CD4-positive, alpha-beta memory T cell (primary cell): ENCODE data around the gene A3GALT2. TPM values are rescaled to one million over a fixed set of nuclear protein-coding genes. Genes with fewer than 3 reads are reported as not detected.

ENCODE experiments used
- CTCF ChIA-PET: fragments of 350-600 bp; sonication (Branson Sonifier 250); formaldehyde crosslinking; loops from one replicate; lab custom pipeline; 2021; ENCODE audit warnings: inconsistent platforms; ENCODE audit not compliant: partially characterized antibody; lab: Charles Lee
- POLR2A ChIA-PET: fragments of 350-600 bp; sonication (Branson Sonifier 250); formaldehyde crosslinking; loops from one replicate; lab custom pipeline; 2021; ENCODE audit not compliant: partially characterized antibody; lab: Charles Lee
- DNase-seq, 5 donors: peaks; one replicate each; pipeline versions ENCODE4 v3.0.0 to v3.0.0-alpha.2; 2020 to 2022; ENCODE audit warnings: mixed read lengths in 1 of 5
- H3K27ac ChIP-seq: one replicate; pipeline ENCODE4 v1.7.0; 2013; ENCODE audit warnings: low read depth, low read length
- H3K27me3 ChIP-seq: 2 replicates; pipeline ENCODE4 v1.7.0; 2013; ENCODE audit warnings: mild to moderate bottlenecking, low read length, moderate library complexity; ENCODE audit not compliant: insufficient read depth
- H3K36me3 ChIP-seq: 2 replicates; pipeline ENCODE4 v1.7.0; 2013; ENCODE audit warnings: mild to moderate bottlenecking, low read length, moderate library complexity; ENCODE audit not compliant: insufficient read depth
- H3K4me1 ChIP-seq: 2 replicates; pipeline ENCODE4 v1.7.0; 2013; ENCODE audit warnings: mild to moderate bottlenecking, low read length, moderate library complexity; ENCODE audit not compliant: insufficient read depth
- H3K4me3 ChIP-seq, 2 donors: one replicate each; pipeline ENCODE4 v1.7.0; 2013; ENCODE audit warnings: low read length in 2 of 2, mild to moderate bottlenecking in 1 of 2
- H3K9me3 ChIP-seq, 2 donors: one replicate each; pipeline ENCODE4 v1.7.0; 2013; ENCODE audit warnings: low read length in 2 of 2, control low read depth in 1 of 2; ENCODE audit not compliant: control insufficient read depth in 1 of 2
- H3K27ac Mint-ChIP-seq, 7 donors: one replicate each; pipeline ENCODE4 v1.8.0; 2020 to 2021; ENCODE audit warnings: mixed read lengths in 7 of 7, mild to moderate bottlenecking in 6 of 7, inconsistent platforms in 3 of 7, moderate library complexity in 3 of 7
- H3K27me3 Mint-ChIP-seq, 2 donors: one replicate each; pipeline ENCODE4 v1.8.0; 2020 to 2021; ENCODE audit warnings: mixed read lengths in 2 of 2
- H3K36me3 Mint-ChIP-seq, 2 donors: one replicate each; pipeline ENCODE4 v1.8.0; 2020 to 2021; ENCODE audit warnings: mixed read lengths in 2 of 2, inconsistent platforms in 1 of 2, mild to moderate bottlenecking in 1 of 2
- H3K4me1 Mint-ChIP-seq, 4 donors: one replicate each; pipeline ENCODE4 v1.8.0; 2020 to 2021; ENCODE audit warnings: mixed read lengths in 4 of 4, mild to moderate bottlenecking in 1 of 4
- H3K4me3 Mint-ChIP-seq, 8 donors: one replicate each; pipeline ENCODE4 v1.8.0; 2020 to 2021; ENCODE audit warnings: mixed read lengths in 8 of 8, mild to moderate bottlenecking in 7 of 8, moderate library complexity in 6 of 8, inconsistent platforms in 3 of 8
- H3K9me3 Mint-ChIP-seq, 8 donors: one replicate each; pipeline ENCODE4 v1.8.0; 2020 to 2021; ENCODE audit warnings: mixed read lengths in 8 of 8, mild to moderate bottlenecking in 5 of 8, inconsistent platforms in 3 of 8, moderate library complexity in 1 of 8
- intact Hi-C: fragments of 100-400 bp; cut with micrococcal nuclease; formaldehyde crosslinking; loops from one replicate; pipeline ENCODE4 v1.15.1; 2023
- polyA plus RNA-seq, 2 donors: library from polyadenylated mRNA; unstranded; fragments of 300-500 nt; fragmentation: Illumina TruSeq; gene quantifications; one replicate each; pipeline ENCODE4 v1.2.3, GENCODE V29; 2021
- total RNA-seq, 2 experiments: library from RNA; stranded (reverse); gene quantifications; one replicate each; pipeline ENCODE4 v1.2.3, GENCODE V29; 2021

Gene A3GALT2
- total and polyA plus RNA-seq, 4 experiments from 2014 or later = not detected

DNA sequence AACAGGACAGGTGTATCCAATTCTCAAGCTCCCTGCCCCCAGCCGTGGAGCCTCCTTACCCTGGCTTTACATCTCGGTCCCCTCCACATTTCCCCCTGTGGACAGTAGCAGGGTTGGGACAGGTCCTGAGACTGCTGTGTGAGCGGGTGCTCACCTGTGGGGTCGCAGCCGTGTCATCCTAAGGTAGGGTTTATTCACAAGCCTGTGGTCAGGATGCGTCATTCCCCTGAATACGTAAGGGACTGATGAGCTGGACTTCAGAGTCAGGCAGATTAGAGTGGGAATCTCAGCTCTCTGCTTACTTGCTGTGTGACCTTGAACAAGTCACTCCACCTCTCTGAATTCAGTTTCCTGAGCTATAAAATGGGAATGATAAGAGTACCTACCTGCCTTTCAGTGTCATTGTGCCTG is 46.9 kb downstream of the A3GALT2 start:
- no peaks in the 10 kb centered on the region for H3K9me3 Mint-ChIP-seq

DNA sequence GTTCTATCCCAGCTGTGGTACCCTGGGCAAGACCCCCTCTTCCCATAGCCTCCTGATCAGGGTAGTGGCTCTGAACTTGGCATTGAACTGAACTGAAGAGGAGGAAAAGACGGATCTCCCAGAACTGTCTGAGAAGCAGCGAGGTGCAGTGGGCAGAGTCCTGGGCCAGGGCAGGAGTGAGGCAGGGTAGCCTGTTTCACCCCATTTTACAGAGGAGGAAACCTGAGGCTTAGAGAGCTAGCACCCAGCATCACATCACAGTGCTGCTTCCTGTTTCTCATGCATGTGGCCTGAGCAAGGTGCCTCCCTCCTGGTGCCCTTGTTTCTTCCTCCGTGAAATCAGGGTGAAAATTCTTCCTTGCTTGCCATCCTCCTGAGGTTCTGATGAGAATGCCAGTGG is 47.5 kb downstream of the A3GALT2 start:
- H3K9me3 ChIP-seq = no peaks in the 10 kb centered on the region
- H3K36me3 ChIP-seq = no peaks in the 10 kb centered on the region
- peak in 3 of 5 donors; percentile 8 to 20 (median 12) for DNase-seq
- Mint-ChIP-seq H3K4me1 (peaks cover 25 to 44% (median 28%) of the 10 kb centered on the region in 4 donors), H3K27me3 (no peaks in the 10 kb centered on the region), H3K9me3 (no peaks in the 10 kb centered on the region), H3K27ac (peak overlapping the region; percentile 80 to 93 (median 84)), H3K4me3 (peak overlapping the region in 4 of 8 donors; percentile 39 to 55 (median 44)), H3K36me3 (peaks cover 10 to 28% of the 10 kb centered on the region in 2 donors)
- no peaks in the 10 kb centered on the region for H3K27me3 ChIP-seq
- CTCF ChIA-PET = interaction anchor here (0.8 to 2.2 kb wide), 2 partner anchors 23 to 146 kb away, joined by 3 to 10 read pairs; no protein-coding TSS in a partner anchor
- no peak overlapping the region for H3K4me3 ChIP-seq
- H3K4me1 ChIP-seq = peaks cover 23% of the 10 kb centered on the region
- H3K27ac ChIP-seq = peak overlapping the region; percentile 36
- POLR2A ChIA-PET = no interaction called here
- intact Hi-C loops = no loop called here

More for the DNA sequence above, 46.9 kb downstream of the A3GALT2 start:
- no peaks in the 10 kb centered on the region for H3K27me3 Mint-ChIP-seq
- peaks cover 12 to 30% of the 10 kb centered on the region in 2 donors for H3K36me3 Mint-ChIP-seq
- peak overlapping the region in 5 of 7 donors; percentile 36 to 93 (median 81) for H3K27ac Mint-ChIP-seq
- no peak for DNase-seq
- Histone ChIP-seq H3K4me1 (peaks cover 23% of the 10 kb centered on the region), H3K27ac (no peak overlapping the region), H3K27me3 (no peaks in the 10 kb centered on the region), H3K36me3 (no peaks in the 10 kb centered on the region), H3K4me3 (no peak overlapping the region), H3K9me3 (no peaks in the 10 kb centered on the region)
- H3K4me3 Mint-ChIP-seq = peak overlapping the region in 1 of 8 donors; percentile 41
- intact Hi-C loops = no loop called here
- H3K4me1 Mint-ChIP-seq = peaks cover 23 to 44% (median 26%) of the 10 kb centered on the region in 4 donors
- ChIA-PET CTCF (interaction anchor here (0.8 to 2.2 kb wide), 2 partner anchors 22 to 147 kb away, joined by 3 to 10 read pairs; no protein-coding TSS in a partner anchor), POLR2A (no interaction called here)

DNA sequence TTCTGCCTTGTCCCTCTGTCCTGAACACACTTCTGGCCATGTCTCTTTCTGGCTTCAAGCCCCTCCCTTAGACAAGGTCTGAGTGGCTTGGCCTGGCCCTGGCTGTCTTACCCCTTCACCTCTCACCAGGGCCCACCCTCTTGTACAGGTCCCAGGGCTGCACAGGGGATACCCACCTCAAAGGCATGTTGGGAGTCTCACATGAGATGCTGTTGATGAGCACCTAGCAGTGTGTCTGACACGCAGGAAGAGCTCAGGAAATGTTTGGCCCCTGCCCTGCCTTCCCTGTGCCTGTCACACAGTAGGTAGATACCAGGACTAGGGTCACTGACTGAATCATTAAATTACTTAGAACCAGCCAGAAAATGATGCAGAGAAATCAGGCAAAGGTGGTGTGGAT is 48.0 kb downstream of the A3GALT2 start:
- Histone ChIP-seq H3K4me1 (peaks cover 23% of the 10 kb centered on the region), H3K27ac (peak overlapping the region; percentile 36), H3K9me3 (no peaks in the 10 kb centered on the region), H3K36me3 (no peaks in the 10 kb centered on the region), H3K4me3 (no peak overlapping the region), H3K27me3 (no peaks in the 10 kb centered on the region)
- H3K27me3 Mint-ChIP-seq = no peaks in the 10 kb centered on the region
- DNase-seq = no peak
- intact Hi-C loops = no loop called here
- peaks cover 10 to 27% of the 10 kb centered on the region in 2 donors for H3K36me3 Mint-ChIP-seq
- peak overlapping the region; percentile 68 to 93 (median 82) for H3K27ac Mint-ChIP-seq
- ChIA-PET POLR2A (no interaction called here), CTCF (no interaction called here)
- H3K4me1 Mint-ChIP-seq = peaks cover 25 to 44% (median 30%) of the 10 kb centered on the region in 4 donors
- peak overlapping the region in 5 of 8 donors; percentile 12 to 55 (median 29) for H3K4me3 Mint-ChIP-seq
- no peaks in the 10 kb centered on the region for H3K9me3 Mint-ChIP-seq

DNA sequence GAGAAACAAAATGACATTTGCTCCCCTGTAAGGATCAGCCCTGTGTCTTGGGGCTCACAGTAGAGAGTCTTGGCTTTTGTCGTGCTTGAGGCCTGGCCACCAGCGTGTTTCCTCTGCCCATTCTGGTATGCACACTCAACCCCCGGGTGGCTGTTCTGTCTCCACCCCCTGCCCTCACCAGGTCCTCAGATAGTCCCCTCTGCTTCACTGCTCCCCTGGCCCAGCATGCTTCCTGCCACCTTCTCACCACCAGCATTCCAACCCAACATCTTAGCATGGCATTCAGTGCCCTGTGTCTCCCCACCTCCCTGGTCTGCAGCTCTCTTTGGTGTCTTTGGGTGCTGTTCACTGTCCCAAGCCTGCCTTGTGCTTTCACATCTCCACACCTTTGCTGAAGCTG is 48.4 kb downstream of the A3GALT2 start:
- H3K9me3 Mint-ChIP-seq = no peaks in the 10 kb centered on the region
- H3K27ac Mint-ChIP-seq = peak overlapping the region; percentile 28 to 93 (median 81)
- H3K4me3 Mint-ChIP-seq = peak overlapping the region in 2 of 8 donors; percentile 17 to 29
- no peak overlapping the region for H3K4me3 ChIP-seq
- CTCF ChIA-PET = no interaction called here
- POLR2A ChIA-PET = no interaction called here
- peak overlapping the region; percentile 36 for H3K27ac ChIP-seq
- H3K9me3 ChIP-seq = no peaks in the 10 kb centered on the region
- H3K4me1 Mint-ChIP-seq = peaks cover 25 to 43% (median 31%) of the 10 kb centered on the region in 4 donors
- H3K36me3 ChIP-seq = no peaks in the 10 kb centered on the region
- no peaks in the 10 kb centered on the region for H3K27me3 Mint-ChIP-seq
- no peaks in the 10 kb centered on the region for H3K27me3 ChIP-seq
- intact Hi-C loops = no loop called here
- H3K36me3 Mint-ChIP-seq = peaks cover 10 to 26% of the 10 kb centered on the region in 2 donors
- no peak for DNase-seq
- peaks cover 23% of the 10 kb centered on the region for H3K4me1 ChIP-seq

DNA sequence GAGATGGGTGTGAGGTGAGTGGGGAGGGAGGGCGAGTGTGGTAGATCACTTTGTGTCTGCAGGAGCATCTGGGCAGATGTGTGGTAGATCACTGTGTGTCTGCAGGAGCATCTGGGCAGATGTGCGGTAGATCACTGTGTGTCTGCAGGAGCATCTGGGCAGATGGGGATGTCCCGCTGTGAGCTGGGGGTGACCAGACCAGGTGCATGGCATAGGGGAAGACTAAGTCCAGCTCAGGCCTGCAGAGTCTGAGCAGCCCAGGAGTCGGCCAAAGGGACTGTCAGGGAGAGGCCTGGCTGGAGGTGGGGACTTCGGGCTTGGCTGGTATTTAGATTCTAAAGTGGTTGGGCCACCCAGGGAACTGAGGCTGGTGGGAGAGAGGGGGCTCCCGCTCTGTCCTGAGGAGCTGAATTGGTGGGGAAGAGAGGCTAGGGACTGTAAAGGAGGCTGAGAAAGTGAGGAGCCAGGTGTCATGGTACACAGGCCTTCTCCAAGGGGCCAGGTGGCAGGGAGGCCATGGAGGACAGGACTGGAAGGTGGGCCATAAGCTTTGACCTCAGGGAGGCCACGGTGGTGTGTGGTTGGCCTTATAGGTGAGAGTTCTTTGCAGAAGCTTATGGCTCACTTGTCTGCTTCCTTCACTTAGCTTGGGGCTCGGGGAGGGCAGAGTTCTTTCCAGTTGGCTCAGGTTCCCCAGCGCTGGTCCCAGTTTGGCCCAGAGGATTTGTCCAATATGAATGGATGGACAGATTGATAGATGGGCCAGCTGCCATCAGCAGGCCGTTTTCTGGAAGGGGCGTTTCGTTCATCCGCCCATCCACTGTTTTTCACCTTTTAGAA is 49.0 kb downstream of the A3GALT2 start:
- Histone ChIP-seq H3K9me3 (no peaks in the 10 kb centered on the region), H3K27ac (peak overlapping the region; percentile 36), H3K27me3 (no peaks in the 10 kb centered on the region), H3K36me3 (no peaks in the 10 kb centered on the region), H3K4me3 (no peak overlapping the region), H3K4me1 (peaks cover 23% of the 10 kb centered on the region)
- peaks cover 25 to 40% (median 33%) of the 10 kb centered on the region in 4 donors for H3K4me1 Mint-ChIP-seq
- H3K27me3 Mint-ChIP-seq = no peaks in the 10 kb centered on the region
- H3K9me3 Mint-ChIP-seq = no peaks in the 10 kb centered on the region
- peak overlapping the region in 6 of 7 donors; percentile 66 to 93 (median 82) for H3K27ac Mint-ChIP-seq
- ChIA-PET CTCF (no interaction called here), POLR2A (no interaction called here)
- intact Hi-C loops = no loop called here
- peaks cover 7 to 23% of the 10 kb centered on the region in 2 donors for H3K36me3 Mint-ChIP-seq
- DNase-seq = no peak
- H3K4me3 Mint-ChIP-seq = peak overlapping the region in 1 of 8 donors; percentile 67

DNA sequence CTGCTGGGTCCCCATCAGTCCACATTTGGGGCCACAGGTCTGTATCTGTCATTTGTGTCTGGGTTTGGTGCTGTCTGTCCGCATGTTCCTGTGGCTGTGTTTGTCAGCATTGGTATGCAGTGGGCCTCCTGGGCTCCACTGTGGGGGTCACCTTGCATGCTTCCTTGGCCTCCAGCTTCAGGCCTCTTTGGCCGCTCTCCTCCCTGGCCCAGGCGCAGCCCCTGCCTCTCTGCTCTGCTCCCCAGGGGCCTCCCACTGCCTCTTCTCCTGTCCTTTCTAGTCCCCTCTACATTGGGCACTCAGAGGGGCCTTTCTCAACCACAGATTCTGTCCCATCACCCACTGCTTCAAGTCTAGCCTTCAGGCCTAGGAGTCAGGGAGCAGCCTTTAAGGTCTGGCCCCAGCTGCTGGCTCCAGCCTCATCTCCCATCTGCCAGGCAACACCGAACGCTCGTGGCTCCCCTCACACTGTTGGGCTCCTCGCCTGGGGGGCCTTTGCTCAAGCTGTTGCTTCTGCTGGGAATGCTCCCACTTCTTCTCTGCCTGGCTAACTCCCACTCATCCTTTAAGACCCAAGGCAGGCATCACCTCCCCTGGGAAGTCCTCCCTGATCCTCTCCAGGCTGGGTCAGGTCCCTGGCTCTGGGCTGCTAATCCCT is 50.0 kb downstream of the A3GALT2 start:
- no peaks in the 10 kb centered on the region for H3K27me3 Mint-ChIP-seq
- Histone ChIP-seq H3K27ac (no peak overlapping the region), H3K4me3 (no peak overlapping the region), H3K36me3 (no peaks in the 10 kb centered on the region), H3K4me1 (peaks cover 23% of the 10 kb centered on the region), H3K27me3 (no peaks in the 10 kb centered on the region), H3K9me3 (no peaks in the 10 kb centered on the region)
- H3K27ac Mint-ChIP-seq = peak overlapping the region in 3 of 7 donors; percentile 57 to 79 (median 66)
- ChIA-PET CTCF (no interaction called here), POLR2A (no interaction called here)
- no peak overlapping the region for H3K4me3 Mint-ChIP-seq
- peaks cover 25 to 40% (median 35%) of the 10 kb centered on the region in 4 donors for H3K4me1 Mint-ChIP-seq
- intact Hi-C loops = no loop called here
- peaks cover 4 to 23% of the 10 kb centered on the region in 2 donors for H3K36me3 Mint-ChIP-seq
- no peak for DNase-seq
- H3K9me3 Mint-ChIP-seq = no peaks in the 10 kb centered on the region

DNA sequence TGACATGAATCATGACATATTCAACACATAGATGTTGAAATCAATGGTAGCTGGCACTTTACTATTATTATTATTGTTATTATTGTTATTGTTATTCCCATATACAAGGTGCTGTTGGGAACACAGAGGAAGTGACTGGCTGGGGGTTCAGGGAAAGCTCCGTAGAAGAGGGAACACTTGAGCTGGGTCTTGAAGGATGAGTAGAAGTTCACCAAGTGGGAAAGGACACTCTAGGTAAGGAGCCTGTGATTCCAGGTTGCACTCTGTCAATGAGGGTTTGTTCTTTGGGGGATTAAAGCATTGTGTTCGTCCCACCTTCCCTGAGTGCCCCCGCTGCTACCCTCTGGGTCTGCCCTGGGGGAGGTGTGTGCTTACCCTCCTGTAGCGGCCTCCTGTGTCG is 50.5 kb downstream of the A3GALT2 start:
- DNase-seq = no peak
- CTCF ChIA-PET = interaction anchor here (1.6 kb wide), 1 partner anchor 25 kb away, joined by 6 read pairs; no protein-coding TSS in a partner anchor

More for the DNA sequence above, 50.5 kb downstream of the A3GALT2 start:
- Histone ChIP-seq H3K4me1 (peaks cover 23% of the 10 kb centered on the region), H3K27me3 (no peaks in the 10 kb centered on the region), H3K9me3 (no peaks in the 10 kb centered on the region), H3K27ac (no peak overlapping the region), H3K36me3 (no peaks in the 10 kb centered on the region), H3K4me3 (no peak overlapping the region)
- Mint-ChIP-seq H3K4me1 (peaks cover 25 to 40% (median 35%) of the 10 kb centered on the region in 4 donors), H3K27ac (peak overlapping the region in 1 of 7 donors; percentile 64), H3K9me3 (no peaks in the 10 kb centered on the region), H3K36me3 (peaks cover 4 to 23% of the 10 kb centered on the region in 2 donors), H3K27me3 (no peaks in the 10 kb centered on the region), H3K4me3 (no peak overlapping the region)
- intact Hi-C loops = no loop called here
- POLR2A ChIA-PET = no interaction called here
